Panc1 (cell line): ENCODE data around the gene TMEM219. TPM values are rescaled to one million over a fixed set of nuclear protein-coding genes. Genes with fewer than 3 reads are reported as not detected.

Source experiments
- ATAC-seq: fragments of 200-7000 bp; cut with Tn5 transposase; 2 replicates; pipeline ENCODE4 v1.9.1; 2020; ENCODE audit warnings: mild to moderate bottlenecking, moderate library complexity
- BruUV-seq: library from RNA; stranded (reverse); fragments of 400-500 nt; replicated peaks from 2 replicates; lab custom pipeline; 2021; lab: Mats Ljungman, UMichigan
- CTCF ChIA-PET: fragments of 300-600 bp; sonication (Branson Sonifier 250); formaldehyde crosslinking; loops from one replicate; lab custom pipeline; 2022; ENCODE audit warnings: antibody characterized with exemption; lab: Charles Lee
- POLR2A ChIA-PET: fragments of 300-600 bp; sonication (Branson Sonifier 250); formaldehyde crosslinking; loops from one replicate; lab custom pipeline; 2022; ENCODE audit warnings: antibody characterized with exemption; lab: Charles Lee
- DNase-seq: peaks from one replicate; pipeline ENCODE4 v3.0.0-alpha.2; 2010; ENCODE audit warnings: low read depth, low spot score
- H3K27ac ChIP-seq: 2 replicates; pipeline ENCODE4 v1.5.1; 2011; ENCODE audit warnings: mild to moderate bottlenecking, low read length, inconsistent platforms
- H3K27me3 ChIP-seq: fragments of 200-500 bp; sonication (Bioruptor generic); 2 replicates; pipeline ENCODE4 v1.6.0; 2014; ENCODE audit warnings: low read length, inconsistent platforms; ENCODE audit not compliant: control insufficient read depth, insufficient read depth
- H3K36me3 ChIP-seq: fragments of 200-500 bp; sonication (Bioruptor generic); 2 replicates; pipeline ENCODE4 v1.5.1; 2014; ENCODE audit warnings: inconsistent platforms, mild to moderate bottlenecking, low read length, moderate library complexity; ENCODE audit not compliant: control insufficient read depth, insufficient read depth
- H3K4me1 ChIP-seq: 2 replicates; pipeline ENCODE4 v1.5.1; 2011; ENCODE audit warnings: inconsistent platforms, mild to moderate bottlenecking, low read length, moderate library complexity; ENCODE audit not compliant: control insufficient read depth, insufficient read depth
- H3K4me3 ChIP-seq, 2 experiments: 2 replicates each; pipeline ENCODE4 v1.5.1; 2011 to 2012; ENCODE audit warnings: low read depth in 2 of 2, low read length in 2 of 2, mild to moderate bottlenecking in 2 of 2, inconsistent platforms in 1 of 2, moderate library complexity in 1 of 2
- H3K9me3 ChIP-seq: fragments of 200-500 bp; sonication (Bioruptor generic); 2 replicates; pipeline ENCODE4 v1.5.1; 2014; ENCODE audit warnings: low read depth, mild to moderate bottlenecking, inconsistent platforms, low read length, moderate library complexity; ENCODE audit not compliant: control insufficient read depth, insufficient read depth
- CTCF ChIP-seq: fragments of 450-650 bp; IDR thresholded peaks from 2 replicates; pipeline ENCODE4 v1.5.1; 2017; ENCODE audit warnings: mild to moderate bottlenecking
- POLR2AphosphoS5 ChIP-seq: IDR thresholded peaks from 2 replicates; pipeline ENCODE4 v1.6.1; 2012; ENCODE audit warnings: mild to moderate bottlenecking, low read depth, low read length, moderate library complexity
- SIN3A ChIP-seq: IDR thresholded peaks from 2 replicates; pipeline ENCODE4 v1.6.1; 2012; ENCODE audit warnings: low read depth, mild to moderate bottlenecking, low read length, moderate library complexity, borderline replicate concordance; ENCODE audit not compliant: insufficient read depth
- TCF7L2 ChIP-seq: IDR thresholded peaks from 2 replicates; pipeline ENCODE4 v1.6.1; 2011; ENCODE audit warnings: mild to moderate bottlenecking, low read depth, low read length, inconsistent platforms
- in situ Hi-C: cut with HindIII; loops from 2 replicates; pipeline ENCODE4 v1.10.0; 2016; ENCODE audit warnings: low sequenced_read_pairs, low pct_unique_long_range_greater_than_20kb
- intact Hi-C: fragments of 100-400 bp; cut with micrococcal nuclease; formaldehyde crosslinking; loops from one replicate; pipeline ENCODE4 v1.10.0; 2022; ENCODE audit not compliant: unreplicated experiment
- total RNA-seq: library from RNA; stranded (reverse); gene quantifications from one replicate; pipeline ENCODE4 v1.2.1, GENCODE V29; 2021; ENCODE audit not compliant: unreplicated experiment
- TF ChIP-seq, protein P1 (sequence below), 2 experiments: IDR thresholded peaks; 2 replicates each; pipeline ENCODE4 v1.6.1; 2011 to 2012; ENCODE audit warnings: low read depth in 2 of 2, control low read depth in 1 of 2, low read length in 1 of 2, mild to moderate bottlenecking in 1 of 2, moderate library complexity in 1 of 2; ENCODE audit not compliant: insufficient read depth in 1 of 2

The TMEM219 gene
- total RNA-seq, 1 experiment from 2014 or later, result 161 TPM

DNA sequence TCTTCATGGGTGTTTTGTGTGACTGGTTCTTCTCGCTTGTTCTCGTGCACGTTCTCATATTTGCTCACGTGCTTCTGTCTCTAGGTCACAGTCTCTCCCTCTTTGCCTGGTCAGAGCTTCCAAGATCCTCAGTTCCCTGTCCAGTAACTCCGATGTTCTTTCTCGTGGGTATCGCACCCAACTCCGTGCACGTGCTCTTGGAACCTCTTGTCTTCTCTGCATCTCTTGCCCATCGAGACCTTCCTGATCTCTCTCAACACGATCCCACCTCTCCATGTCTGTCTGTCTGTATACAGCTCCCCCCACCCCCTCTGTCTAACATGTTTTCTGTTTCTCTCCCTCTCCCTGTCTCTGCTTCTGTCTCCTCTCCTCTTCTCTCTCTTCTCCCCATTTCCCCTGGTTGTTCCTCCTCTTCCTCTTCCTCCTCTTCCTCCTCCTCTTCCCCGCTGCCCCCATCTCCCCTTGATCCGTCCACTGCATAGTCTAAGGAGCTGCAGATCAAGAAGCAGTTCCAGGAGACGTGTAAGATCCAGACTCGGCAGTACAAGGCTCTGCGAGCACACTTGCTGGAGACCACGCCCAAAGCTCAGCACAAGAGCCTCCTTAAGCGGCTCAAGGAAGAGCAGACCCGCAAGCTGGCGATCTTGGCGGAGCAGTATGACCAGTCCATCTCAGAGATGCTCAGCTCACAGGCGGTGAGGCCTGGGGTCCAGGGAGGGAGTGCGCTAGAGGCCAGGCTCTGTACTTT is 27.4 kb downstream of the TMEM219 start:
- Histone ChIP-seq H3K4me3 (no peak overlapping the region), H3K27me3 (no peaks in the 10 kb centered on the region), H3K9me3 (no peaks in the 10 kb centered on the region), H3K36me3 (peaks cover 13% of the 10 kb centered on the region), H3K27ac (no peak overlapping the region), H3K4me1 (peaks cover 19% of the 10 kb centered on the region)
- ATAC-seq, result no peak
- TF ChIP-seq SIN3A, result no peak
- TF ChIP-seq CTCF, result no peak
- no peak for TF ChIP-seq TCF7L2
- TF ChIP-seq, protein P1, sequence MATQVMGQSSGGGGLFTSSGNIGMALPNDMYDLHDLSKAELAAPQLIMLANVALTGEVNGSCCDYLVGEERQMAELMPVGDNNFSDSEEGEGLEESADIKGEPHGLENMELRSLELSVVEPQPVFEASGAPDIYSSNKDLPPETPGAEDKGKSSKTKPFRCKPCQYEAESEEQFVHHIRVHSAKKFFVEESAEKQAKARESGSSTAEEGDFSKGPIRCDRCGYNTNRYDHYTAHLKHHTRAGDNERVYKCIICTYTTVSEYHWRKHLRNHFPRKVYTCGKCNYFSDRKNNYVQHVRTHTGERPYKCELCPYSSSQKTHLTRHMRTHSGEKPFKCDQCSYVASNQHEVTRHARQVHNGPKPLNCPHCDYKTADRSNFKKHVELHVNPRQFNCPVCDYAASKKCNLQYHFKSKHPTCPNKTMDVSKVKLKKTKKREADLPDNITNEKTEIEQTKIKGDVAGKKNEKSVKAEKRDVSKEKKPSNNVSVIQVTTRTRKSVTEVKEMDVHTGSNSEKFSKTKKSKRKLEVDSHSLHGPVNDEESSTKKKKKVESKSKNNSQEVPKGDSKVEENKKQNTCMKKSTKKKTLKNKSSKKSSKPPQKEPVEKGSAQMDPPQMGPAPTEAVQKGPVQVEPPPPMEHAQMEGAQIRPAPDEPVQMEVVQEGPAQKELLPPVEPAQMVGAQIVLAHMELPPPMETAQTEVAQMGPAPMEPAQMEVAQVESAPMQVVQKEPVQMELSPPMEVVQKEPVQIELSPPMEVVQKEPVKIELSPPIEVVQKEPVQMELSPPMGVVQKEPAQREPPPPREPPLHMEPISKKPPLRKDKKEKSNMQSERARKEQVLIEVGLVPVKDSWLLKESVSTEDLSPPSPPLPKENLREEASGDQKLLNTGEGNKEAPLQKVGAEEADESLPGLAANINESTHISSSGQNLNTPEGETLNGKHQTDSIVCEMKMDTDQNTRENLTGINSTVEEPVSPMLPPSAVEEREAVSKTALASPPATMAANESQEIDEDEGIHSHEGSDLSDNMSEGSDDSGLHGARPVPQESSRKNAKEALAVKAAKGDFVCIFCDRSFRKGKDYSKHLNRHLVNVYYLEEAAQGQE (IDR thresholded peaks at IDR 0.05; ENCODE audit: insufficient read depth in 1 of 2, low read depth in 2 of 2, low read length in 1 of 2), result no peak
- no peak for TF ChIP-seq POLR2AphosphoS5
- ChIA-PET POLR2A (no interaction called here), CTCF (interaction anchor here (1.0 kb wide), 1 partner anchor 16 kb away, joined by 3 read pairs; no protein-coding TSS in a partner anchor)
- no peak for DNase-seq
- intact Hi-C loops, result no loop called here
- in situ Hi-C loops, result no loop called here
- BruUV-seq, result TSS peak; percentile 30

GRCh38 chr16:29990034-29990433 is 28.2 kb downstream of the TMEM219 start:
- Histone ChIP-seq H3K27ac (no peak overlapping the region), H3K27me3 (no peaks in the 10 kb centered on the region), H3K36me3 (peaks cover 11% of the 10 kb centered on the region), H3K9me3 (no peaks in the 10 kb centered on the region), H3K4me1 (peaks cover 26% of the 10 kb centered on the region), H3K4me3 (no peak overlapping the region)
- in situ Hi-C loops, result no loop called here
- BruUV-seq, result no TSS peak
- TF ChIP-seq, protein P1 (IDR thresholded peaks at IDR 0.05; ENCODE audit: insufficient read depth in 1 of 2, low read depth in 2 of 2, low read length in 1 of 2), result no peak
- TF ChIP-seq POLR2AphosphoS5 (no peak), CTCF (no peak), SIN3A (no peak), TCF7L2 (no peak)
- POLR2A ChIA-PET, result no interaction called here
- DNase-seq (no peak), ATAC-seq (no peak)
- CTCF ChIA-PET, result interaction anchor here (1.0 kb wide), 1 partner anchor 16 kb away, joined by 3 read pairs; no protein-coding TSS in a partner anchor
- intact Hi-C loops, result no loop called here
